ENCODE data around the gene OLFML2A.

- TF ChIP-seq EZH2 (IDR thresholded peaks at IDR 0.05; ENCODE audit: borderline replicate concordance, low read depth, low read length, poor library complexity, severe bottlenecking) (no peak), CTCF (conservative IDR thresholded peaks at IDR 0.05; ENCODE audit: low read depth, low read length) (no peak)
Measured at GRCh38 chr9:124755061-124755460, 21.9 kb upstream of the OLFML2A start.

Data from A673 (cell line).